Stimulated activated CD4-positive, alpha-beta T cell treated with anti-CD3 and anti-CD28 coated beads, Interleukin-1b, Interleukin-23, amount 100 ng/mL, for 48 hours (primary cell): ENCODE measurements around the gene TMUB1.
A peak's percentile ranks its signal among the peaks of the same experiment; 100 is the strongest.

Source experiments
- DNase-seq: peaks from one replicate; pipeline ENCODE4 v3.0.0-alpha.2; 2020

The TMUB1 gene

DNA sequence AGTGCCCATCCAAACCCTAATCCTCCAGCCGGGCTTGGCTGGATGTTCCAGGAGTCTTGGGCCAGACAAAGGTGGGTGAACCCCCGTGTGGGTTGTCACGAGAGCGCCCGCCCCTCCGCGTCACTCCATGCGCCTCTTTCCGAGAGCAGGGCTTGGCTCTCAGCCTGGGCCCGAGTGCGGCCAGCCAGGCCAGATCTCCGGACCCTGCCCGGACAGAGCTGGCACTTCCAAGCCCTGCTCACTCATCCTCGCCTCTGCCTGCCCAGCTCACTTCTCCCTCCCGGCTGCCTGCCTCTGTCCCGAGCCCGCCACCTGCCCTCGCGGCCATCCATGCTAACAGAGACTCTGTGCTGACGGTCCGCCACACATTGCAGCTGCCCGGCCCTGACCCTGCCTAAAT lies 37.6 kb upstream of the TMUB1 start:
- DNase-seq, result no peak

- DNase-seq, result no peak
These were observed 36.6 kb upstream of the TMUB1 start for GRCh38 chr7:151119902-151120301.

DNA sequence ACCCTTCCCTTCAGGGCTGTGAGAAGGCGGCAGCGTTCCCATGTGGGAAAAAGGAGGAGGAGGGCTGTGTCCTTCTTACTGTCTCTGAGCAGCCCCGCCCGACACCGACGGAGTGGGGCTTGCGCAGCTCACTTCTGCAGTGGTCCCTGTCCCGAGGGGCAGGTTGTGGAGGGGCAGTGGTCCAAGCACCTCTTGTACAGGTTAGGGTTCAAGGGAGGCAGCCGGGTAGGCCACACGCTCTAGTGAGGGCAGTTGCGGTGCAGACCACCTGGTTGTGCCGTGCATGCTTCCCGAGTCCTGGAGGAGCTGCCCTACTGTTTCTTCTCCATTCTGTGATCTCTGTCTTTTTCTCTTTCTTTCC lies 35.7 kb upstream of the TMUB1 start:
- no peak for DNase-seq

DNA sequence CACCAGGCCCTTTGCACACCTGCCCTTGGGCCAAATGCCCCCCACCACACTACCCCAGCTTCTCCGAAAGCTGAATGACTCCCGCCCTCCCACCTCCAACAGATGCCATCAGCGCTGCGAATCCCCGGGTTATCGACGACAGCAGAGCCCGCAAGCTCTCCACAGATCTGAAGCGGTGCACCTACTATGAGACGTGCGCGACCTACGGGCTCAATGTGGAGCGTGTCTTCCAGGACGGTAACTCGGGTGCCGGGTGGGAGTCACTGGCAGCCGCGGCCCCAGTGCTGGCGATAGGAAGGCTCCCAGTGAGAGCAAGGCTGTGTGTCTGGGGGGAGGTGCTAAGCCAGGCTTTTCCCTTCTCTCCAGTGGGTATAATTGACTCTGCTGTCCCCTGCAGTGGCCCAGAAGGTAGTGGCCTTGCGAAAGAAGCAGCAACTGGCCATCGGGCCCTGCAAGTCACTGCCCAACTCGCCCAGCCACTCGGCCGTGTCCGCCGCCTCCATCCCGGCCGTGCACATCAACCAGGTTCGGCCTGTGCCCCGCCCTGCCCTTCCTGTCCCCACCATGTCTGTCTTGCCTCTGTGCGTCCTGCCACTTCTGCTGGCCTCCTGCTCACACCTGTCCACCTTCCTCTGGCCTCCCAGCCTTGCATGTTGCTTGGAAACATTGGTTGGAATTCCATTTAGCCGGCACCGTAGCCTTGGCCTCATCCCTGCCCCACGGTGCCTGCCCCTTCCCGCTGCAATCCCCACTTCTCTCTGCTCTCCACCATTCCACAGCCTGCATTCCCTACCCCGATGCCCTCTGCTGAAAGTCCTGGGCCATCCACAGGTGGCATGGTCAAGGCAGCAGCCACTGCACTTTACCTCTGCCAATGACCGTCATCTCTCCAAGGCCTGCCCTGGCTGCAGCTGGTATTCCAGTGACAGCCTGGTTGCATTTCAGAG lies 35.1 kb upstream of the TMUB1 start:
- no peak for DNase-seq

- DNase-seq, result no peak
These were observed 34.3 kb upstream of the TMUB1 start for GRCh38 chr7:151117565-151117964.

- DNase-seq, result no peak
These were observed 33.5 kb upstream of the TMUB1 start for GRCh38 chr7:151116603-151117440.

- no peak for DNase-seq
These were observed 32.6 kb upstream of the TMUB1 start for GRCh38 chr7:151115836-151116418.

DNA sequence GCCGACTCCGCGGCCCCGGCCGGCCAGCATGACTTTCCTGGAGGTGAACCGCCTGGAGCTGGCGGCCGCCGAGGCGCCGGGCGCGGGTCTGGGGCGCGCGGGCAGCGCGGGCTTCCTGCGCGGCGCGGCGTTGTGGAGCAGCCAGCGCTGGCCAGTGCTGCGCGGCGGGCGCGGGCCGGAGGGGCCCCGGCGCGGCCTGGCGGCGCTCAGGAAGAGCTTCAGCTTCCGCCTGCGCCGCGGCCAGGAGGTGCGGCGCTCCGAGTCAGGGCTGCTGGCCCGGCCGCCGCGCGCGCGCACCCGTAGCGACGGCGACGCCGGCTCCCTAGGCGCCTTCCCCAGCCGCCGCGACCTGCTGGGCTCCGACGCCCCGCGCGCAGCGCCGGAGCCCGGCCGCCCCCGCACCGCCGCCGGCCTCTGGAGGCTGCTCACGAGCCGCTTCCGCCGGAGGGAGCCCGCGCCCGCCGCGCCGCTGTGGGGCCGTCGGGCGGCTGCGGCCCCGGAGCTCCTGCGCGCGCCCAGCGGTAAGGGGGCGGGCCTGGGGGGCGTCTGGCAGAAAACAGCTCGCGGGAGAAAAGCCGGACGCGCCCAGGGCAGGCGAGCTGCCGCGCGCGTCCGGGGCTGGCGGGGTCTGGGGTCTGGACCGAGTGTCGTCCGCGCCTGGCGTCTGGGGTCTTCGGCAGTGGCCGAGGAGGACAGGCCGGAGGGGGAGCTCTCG lies 32.0 kb upstream of the TMUB1 start:
- DNase-seq, result no peak

- DNase-seq, result no peak
These were observed 31.1 kb upstream of the TMUB1 start for GRCh38 chr7:151114151-151115090.

DNA sequence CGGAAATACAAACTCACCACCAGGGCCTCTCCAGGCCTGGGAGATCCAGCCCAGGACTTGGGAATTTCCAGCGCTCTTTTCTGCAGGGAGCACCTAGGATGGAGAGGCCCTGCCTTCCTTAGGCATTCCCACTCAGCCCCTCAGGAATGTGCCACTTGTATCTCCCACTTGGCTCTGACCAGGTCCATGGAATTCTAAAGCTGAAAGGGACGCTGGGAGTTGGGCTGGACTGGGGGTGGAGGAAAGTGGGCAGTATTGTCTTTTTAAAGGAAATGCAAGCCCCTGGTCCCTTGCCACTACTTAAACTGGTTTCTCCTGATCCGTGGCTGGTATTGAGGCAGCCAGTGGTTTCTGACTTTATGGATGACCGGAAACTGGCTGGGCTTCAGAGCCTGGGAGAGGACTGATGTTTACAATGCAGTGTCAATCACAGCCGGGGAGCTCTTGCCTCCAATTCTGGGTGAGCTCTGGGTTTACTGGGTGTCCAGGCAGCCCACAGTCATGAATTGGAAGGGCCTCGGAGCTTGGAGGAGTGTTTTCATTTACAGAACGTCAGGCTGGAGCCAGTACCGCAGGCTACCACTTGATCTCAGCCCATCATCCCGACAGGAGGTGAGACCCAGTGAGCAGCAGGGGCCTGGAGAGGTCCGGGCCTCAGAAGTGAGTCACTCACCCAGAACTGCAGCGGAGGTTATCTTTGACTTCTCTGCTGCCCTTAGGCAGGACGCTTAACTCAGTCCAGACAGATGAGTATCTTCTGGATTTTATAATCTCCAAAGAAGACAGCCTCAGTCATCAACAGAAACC lies 30.3 kb upstream of the TMUB1 start:
- DNase-seq, result no peak

DNA sequence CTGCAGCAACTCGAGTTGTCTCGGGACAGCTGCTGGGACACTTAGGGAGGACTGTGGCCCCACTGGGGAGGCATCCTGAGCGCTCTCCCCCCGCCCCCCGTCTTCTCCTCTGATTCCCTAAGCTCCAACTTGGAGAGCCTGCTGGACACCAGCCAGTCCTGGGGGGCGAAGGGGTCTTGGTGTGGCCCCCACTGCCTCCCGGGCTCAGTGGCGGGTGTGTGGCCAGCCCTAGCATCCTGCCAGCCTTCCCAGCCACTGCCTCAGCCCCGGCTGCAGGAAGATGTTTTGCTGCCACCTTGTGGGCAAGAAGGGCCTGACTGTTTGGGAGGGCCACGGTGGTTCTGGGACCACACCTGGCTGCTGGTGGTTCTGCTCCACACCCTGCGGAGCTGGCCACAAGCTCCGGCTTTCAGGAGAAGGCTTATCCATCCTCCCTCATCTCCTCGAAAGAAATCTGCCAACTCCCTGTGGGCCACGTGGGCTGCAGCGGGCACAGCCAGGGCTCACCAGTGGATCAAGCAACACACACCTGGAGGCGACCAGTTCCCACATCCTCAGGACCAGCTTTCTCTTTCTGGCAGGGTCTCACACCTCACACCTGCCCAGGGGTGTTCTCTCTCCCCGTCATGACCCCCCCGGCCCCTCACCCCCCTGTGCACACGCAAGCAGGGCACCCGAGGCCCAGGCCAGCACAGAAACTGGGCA lies 27.8 kb upstream of the TMUB1 start:
- peak; percentile 63 for DNase-seq

GRCh38 chr7:151110236-151110940 lies 27.1 kb upstream of the TMUB1 start:
- no peak for DNase-seq

GRCh38 chr7:151109094-151110048 lies 26.1 kb upstream of the TMUB1 start:
- DNase-seq, result no peak

DNA sequence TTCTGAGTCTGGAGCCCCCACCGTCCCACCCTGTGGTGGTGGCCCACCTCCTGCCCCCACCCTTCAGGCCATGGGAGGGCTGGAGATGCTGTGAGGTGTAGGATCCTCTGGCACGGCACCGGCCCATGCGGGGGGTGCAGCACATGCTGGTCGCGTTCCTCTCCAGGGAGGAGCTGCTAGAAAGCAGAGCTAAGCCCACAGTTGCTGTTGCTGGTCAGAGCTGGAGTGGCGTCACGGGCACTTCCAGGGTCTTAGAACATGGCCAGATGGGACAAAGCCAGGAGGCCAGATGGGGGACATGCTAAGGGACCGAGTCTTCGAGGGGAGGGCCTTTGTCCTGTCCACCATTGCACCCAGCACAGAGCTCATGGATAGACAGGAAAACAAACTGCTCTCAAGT lies 24.6 kb upstream of the TMUB1 start:
- no peak for DNase-seq

DNA sequence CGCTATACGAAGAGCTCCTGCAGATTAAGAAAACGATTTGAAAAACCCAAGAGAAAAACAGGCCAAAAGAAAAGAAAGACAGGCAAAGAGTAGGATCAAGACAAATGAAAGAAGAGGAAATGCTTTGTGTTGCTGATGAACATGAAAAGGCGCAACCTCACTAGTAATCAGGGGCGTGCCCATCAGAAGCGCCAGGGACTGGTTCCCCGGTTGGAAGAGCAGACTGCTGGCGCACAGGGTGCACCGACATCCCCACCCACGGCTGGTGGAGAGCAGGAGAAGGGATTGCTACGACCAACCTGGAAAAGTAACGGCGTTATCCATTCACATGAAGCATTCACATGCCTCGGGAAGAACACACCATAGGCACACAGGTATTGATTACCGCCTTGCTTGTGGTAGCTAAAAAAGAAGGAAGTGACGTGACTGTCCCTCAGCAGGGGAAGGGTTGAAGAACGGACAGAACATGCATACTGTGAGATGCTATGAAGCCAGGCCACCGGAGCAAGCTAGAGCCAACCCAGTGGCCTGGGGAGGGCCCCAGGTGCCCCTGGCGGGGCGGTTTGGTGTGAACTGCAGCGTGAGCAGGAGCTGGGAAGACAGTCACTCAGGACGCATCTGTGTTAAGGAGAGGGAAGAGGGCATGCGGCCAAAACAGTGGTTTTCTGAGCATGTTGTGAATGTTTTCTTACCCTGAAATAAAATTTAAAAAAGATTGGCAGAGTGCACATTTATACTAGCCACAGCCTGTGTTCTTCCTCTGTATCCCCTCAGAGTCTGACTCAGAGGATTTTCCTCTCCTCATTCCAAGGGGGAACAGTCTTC lies 21.3 kb upstream of the TMUB1 start:
- DNase-seq, result no peak

DNA sequence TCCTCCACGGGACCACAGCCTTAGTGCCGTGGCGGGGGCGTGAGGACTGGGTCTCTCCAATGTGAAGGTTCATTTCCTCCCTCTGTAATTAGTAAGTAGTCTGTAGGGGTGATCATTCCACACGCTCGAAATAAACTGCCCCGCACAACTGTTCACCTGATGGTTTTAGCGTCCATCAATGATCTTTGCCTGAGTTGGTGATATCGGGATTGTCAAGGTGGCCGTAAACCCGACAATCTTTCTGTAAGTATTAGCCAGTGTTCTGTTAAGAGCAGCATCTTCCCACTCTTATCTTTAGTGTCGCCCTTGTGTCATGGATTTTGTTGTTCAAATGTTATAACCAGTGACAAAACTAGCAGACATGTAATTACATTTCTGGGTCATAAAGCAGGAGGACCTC lies 20.7 kb upstream of the TMUB1 start:
- no peak for DNase-seq

- DNase-seq, result no peak
These were observed 19.7 kb upstream of the TMUB1 start for GRCh38 chr7:151102991-151103390.
